Astrocyte (in vitro differentiated cells and primary cell): Measurements from ENCODE around the gene DDX17.

Experiments
- CTCF ChIP-seq: IDR thresholded peaks from 2 replicates; pipeline ENCODE4 v1.5.1; 2011; ENCODE audit warnings: low read depth, mild to moderate bottlenecking, inconsistent platforms, low read length, moderate library complexity; ENCODE audit not compliant: insufficient read depth
- EZH2 ChIP-seq: IDR thresholded peaks from 2 replicates; pipeline ENCODE4 v1.6.1; 2012; ENCODE audit warnings: mild to moderate bottlenecking, low read length, inconsistent platforms; ENCODE audit not compliant: insufficient read depth

- TF ChIP-seq CTCF (no peak), EZH2 (no peak)
Measured at GRCh38 chr22:38467904-38468442, 38.1 kb downstream of the DDX17 start, which contains the start of gene KDELR3.
